HG03095 (cell line): Measurements from ENCODE around the gene NPEPL1.
"Not testable (repeated sequence)": the region's sequence is repeated elsewhere in the genome, so short reads cannot be mapped to it uniquely, and the experiment has no call there.

Source experiments
- ATAC-seq: cut with Tn5 transposase; IDR thresholded peaks from one replicate; pipeline ENCODE4 v1.9.1; 2021; ENCODE audit warnings: moderate library complexity; ENCODE audit not compliant: unreplicated experiment

Gene NPEPL1

DNA sequence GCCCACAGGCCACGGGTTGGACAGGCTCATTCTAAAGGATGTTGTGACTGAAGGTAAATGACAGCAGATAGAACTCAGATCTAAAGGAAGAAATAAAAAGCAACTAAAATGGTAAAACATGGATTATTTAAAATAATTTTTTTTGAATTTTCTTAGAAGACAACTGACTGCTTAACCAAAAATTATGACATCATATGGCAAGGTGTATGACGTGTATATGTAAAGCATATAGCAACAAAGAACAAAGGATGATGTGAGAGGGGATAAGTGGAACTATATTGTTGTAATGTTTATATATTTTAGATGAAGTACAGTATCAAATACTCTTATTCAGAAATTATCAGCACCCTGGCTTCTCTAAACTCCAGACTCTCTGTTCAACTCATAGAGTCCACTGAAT, 38.6 kb downstream of the NPEPL1 start:
- ATAC-seq: no peak

DNA sequence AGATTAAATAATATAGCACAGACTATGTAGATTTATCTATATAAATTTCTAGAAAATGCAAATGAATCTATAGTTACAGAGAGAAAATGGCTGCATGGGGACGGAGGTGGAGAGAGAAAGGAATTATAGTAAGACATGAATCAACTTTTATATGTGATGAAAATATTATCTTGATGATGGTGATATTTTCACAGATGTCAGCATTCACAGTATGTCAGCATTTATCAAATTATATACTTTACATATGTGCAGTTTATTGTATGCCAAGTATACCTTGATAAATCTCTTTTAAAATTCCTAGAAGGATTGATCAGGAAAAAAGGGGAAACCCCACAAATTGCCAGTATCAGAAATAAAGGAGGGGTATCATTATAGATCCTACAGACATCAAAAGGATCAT, 44.6 kb downstream of the NPEPL1 start:
- no peak for ATAC-seq

DNA sequence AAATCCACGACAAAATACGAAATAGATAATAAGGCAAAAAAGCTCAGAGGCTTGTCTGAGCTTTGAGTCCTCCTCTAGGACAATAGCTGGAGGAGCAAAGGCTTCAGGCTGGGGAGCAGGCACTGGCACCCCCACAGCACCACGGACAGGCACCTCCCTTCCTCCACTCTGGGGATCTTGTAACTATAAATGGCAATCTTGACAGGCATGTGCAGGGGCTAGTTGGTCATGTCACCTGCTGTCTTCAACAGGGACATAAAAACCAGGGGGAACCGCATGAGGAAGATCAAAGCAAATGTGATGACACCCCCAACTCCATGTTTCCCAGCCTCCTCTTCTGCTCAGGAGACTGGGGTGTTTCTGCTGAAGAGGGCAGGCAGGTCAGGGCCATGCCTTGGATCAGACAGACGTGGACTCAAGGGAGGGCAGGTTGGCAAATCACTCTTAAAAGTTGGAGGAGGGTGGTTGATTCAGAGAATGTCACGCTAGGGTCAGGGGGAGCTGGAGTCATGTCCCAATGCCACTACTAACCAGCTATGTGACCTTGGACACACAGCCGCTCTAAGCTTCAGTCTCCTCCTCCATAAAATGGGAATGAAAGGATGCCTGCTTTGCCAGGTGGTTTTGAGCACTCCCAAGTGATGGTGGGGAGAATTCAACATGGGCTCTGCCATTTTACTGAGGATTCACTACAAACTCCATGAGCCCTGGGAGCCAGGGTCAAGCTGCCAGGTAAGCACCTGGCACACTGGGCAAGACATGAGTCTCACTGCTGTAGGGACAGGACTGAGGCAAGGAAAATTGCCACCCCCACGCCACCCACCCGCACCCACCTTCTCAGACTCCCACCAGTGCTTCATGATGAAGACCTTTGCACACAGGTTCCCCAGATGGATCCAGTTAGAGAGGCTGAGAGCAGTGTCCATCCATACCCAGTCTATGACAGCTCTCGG, 48.0 kb downstream of the NPEPL1 start:
- no peak for ATAC-seq

DNA sequence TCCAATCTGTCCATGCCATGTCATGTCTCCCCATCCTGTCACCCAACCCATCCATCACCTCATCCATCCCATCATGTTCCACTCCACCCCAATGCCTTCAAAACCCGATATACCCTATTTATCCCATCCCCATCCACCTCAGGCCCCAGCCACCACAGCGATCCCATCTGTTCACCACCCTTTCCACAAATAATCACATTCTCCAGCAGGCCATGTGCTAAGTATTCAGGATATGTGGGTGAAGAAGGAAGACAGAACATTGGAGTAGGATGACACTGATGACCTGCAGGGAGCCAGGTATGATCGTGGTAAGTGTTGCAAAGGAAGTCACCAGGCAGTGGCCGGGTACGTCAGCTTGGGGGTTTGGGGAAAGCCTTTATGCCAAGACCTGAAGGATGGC, 48.8 kb downstream of the NPEPL1 start:
- ATAC-seq: no peak

DNA sequence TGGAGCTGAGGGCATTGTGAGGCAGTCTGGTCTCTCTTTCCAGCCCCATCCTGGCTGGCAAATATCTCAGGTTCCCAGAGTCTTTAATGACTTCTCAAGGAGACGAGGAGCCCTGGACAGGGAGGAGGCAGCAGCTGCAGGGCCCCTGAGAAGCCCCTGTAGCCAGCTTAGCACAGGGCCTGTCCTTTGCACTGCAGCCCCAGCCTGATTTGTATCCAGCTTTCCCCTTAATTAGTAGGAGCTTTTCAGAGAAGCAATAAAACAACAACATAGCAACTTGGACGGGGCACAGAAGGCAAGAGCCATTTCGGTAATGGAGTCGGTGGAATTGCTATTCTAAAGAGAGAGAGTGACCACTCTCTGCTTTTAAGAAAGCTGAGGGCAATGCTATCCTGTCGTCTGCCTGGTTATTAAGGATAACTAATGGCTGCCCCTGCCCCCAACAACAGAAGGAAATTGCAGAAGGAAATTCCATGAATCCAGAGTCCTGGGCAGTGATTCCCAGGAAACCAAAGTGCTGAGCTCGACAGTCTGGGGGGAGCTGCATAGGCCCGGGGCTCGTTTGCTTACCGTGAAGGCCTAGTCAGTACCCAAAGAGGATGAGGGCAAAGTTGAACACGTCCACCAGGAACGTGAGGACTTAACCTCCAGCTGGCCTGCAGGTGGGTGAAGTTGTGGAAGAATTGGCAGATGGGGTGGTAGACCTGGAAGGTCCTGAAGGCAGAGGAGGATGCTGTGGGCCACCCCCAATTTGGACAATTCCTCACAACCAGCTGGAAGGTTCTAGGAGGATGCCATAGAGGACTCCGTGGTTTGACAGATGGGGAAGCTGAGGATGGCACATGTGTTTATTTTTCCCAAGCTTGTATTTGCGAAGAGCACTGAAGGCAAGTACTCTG, 50.3 kb downstream of the NPEPL1 start:
- no peak for ATAC-seq

DNA sequence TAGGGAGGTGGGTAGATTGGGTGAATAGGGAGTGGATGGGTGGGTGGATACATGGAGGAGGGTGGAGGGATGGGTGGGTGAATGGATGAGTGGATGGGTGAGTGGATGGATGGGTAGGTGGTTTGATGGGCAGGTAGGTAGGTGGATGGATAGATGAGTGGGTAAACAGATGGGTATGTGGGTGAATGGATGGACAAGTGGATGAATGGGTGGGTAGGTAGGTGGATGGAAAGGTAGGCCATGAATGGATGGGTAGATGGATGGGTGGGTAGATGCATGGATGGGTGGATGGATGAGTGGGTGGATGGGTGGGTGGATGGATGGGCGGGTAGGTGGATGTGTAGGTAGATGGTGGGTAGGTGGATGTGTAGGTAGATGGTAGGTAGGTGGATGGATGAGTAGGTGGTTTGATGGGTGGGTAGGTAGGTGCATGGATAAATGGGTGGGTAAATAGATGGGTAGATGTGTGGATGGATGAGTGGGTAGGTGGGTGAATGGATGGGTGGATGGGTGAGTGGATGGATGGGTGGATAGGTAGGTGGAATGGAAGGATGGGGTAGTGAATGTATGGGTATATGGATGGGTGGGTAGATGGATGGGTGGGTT, 51.4 kb downstream of the NPEPL1 start:
- ATAC-seq: no peak

DNA sequence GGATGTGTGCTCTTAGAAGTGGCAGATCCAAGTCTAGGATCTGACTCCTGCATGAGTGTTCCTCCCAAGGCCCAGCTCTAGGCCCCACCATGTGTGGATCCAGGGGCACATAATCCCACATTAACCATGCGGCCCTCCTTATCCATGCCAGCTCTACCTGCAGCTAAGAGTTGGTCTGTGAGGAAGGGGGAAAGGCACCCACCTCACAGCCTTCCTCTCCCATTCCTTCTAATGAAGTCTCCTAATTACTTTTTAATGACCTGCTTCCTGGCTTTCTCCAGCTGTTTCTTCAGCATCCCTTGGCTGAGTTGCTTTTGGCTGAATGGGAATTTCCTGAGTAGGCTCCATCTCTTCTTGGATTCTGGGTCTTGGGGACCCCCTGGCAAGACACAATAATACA, 52.2 kb downstream of the NPEPL1 start:
- ATAC-seq: no peak

DNA sequence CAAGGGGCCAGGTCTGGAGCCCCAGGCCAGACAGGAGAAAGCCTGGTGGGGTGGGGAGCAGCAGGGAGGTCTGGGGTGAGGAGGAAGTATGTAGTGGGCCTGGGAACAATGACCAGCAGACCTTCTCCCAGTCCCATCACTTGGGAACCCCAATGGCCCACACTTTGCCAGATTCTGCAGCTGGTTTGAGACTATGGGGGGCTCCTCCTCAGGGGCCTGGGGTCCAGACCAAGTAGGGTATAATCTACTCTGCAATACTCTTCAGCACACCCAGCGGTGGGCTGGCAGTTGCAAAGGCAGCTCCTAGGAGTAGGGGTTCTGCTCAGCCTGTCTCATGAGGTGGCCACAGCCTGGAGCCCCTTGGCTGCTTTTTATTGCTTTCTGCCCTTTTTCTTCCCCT, 52.8 kb downstream of the NPEPL1 start:
- ATAC-seq: no peak

DNA sequence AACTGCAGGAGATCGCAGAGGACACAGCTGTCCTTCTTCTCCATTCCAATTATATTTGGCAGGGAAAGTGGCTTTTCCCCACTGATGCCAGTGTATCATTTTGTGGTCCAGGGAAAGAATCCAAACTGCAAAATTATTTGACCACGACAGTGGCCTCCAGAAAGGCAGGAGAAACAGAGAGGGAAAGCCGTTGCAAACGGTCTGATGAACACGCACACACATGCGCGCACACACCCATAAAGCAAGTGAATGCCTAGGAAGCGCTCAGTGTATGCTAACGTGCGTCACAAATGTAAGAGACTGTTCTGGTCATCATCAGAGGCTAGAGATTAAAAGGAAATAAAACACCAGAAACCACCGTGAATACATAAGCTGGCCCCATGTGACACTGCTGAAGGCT, 54.0 kb downstream of the NPEPL1 start:
- no peak for ATAC-seq

DNA sequence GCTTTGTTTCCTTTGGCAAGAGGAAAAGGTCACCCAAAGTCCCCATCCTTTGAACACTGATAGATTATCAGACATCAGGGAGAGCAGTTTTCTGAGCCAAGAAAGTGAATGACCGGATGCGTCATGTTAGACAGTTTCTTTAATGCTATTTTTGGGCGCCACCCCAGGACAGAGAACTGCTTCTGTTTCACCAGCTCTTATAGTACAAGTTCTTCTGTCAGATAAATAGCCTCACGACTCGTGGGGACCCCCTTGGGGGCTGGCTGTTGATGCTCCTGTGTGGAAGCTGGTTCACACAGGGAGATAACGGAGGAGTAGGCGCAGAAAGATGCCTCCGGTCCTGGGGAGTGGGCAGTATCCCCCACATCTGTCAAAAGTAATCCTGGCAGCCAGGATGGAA, 54.6 kb downstream of the NPEPL1 start:
- ATAC-seq: no peak

DNA sequence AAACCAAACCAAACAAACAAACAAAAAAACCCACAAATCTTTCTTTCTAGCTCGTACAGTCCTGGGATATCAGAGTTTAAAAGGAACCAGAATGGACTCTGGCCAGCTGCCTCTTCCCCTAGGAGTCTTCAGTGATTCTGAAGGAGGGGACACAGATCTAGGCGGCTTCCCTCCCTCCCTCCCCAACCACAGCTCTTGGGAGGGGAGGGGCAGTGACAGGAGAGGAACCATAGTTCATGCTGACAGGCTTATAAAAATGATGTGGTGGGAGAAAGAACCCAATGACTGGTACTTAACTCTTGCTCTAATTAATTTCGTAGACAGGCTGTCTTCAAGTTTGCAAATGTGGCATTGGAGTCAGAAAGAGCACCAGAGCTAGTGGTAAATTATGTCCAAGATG, 56.0 kb downstream of the NPEPL1 start:
- ATAC-seq: no peak

DNA sequence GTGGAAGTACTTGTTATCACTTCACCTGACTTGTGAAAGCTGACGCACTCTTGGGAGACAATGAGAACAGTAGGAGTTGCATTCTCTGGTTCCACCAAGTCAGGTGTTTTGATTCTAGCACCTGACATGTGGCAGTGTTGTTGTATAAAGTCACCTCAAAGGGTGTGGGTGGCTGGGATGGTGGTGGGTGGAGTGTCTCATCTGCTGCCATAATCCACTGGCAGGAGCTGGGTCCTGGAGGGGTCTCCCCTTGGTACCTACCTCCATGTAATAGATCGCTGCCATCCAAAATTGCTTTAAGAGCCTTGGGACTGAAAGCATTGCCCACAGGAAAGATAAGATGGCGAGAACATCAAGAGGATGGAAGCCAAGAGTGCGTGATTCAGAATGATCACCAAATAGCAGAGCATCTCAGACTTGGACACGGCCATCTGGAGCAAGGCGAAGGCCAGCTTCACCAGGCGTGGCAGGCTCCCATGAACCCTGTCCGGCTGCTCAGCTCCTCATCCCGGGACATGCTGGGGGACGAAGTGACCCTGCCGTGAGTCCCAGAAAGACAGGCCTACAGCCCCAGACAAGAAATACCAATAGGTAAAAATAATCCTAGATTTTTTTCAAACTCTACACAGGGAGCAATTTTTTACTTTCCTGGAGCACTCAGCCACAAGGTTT, 56.6 kb downstream of the NPEPL1 start:
- no peak for ATAC-seq

DNA sequence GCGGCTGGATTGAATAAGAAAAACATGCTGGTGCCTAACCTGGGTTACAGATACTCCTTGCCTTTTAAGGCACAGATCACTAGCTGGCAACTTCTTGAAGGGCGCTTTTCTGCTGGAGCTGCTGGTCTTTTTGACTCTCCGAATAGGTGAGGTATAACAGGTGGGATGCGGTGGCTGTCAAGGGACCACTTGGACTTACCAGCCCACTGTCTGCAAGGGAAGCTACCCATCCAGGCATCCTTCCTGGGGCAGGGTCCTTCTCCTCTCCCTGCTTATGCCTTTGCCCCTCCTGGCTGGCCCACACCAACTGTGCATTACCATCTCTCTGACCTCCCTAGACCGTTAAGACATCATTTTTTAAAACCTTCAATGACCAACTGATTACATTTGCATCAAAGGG, 57.4 kb downstream of the NPEPL1 start:
- no peak for ATAC-seq

DNA sequence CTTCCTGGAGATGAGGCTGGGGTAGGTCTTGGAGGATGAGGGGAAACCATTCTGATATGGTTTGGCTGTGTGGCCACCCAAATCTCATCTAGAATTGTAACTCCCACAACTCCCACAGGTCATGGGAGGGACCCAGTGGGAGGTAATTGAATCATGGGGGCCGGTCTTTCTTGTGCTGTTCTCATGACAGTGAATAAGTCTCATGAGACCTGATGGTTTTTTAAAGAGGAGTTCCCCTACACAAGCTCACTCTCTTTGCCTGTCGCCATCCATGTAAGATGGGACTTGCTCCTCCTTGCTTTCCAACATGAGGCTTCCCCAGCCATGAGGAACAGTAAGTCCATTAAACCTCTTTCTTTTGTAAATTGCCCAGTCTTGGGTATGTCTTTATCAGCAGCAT, 58.1 kb downstream of the NPEPL1 start:
- ATAC-seq: not testable (repeated sequence)

DNA sequence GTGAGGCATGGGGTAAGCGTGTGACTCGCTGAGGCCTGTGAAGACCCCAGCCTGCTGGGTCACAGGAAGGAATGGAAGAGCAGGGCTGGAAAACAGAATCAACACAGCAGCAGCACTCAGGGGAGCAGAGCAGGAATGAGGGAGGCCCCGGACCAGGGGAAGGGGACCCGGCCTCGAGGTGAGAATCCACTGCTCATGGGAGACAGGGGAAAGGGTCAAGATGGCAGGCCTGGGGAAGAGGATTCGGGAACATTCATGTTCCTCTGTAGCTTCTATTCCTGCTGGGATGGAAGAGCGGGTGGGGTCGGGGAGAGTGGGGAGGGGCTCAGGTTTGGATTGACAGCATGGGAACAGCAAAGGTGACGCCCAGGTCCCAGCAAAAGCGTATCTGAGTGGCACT, 59.4 kb downstream of the NPEPL1 start:
- ATAC-seq: no peak

DNA sequence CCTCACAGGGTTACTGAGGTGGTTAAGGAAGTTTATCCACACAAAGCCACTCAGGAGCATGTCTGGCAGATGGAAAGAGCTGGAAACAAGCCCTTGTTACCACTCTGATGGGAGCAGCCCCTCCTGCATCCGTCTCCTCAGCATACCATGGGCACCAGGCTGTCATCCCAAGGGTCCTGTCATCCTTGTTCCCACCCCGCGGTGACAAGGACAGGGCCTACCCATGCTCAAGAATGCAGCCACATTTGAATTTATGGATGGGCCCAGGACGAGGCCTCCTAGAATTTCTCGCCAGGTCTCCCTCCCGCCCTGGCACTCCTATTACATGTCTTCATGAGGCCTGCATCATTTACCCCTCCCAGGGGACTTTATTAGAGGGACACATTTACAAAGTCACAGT, 60.0 kb downstream of the NPEPL1 start:
- ATAC-seq: no peak

DNA sequence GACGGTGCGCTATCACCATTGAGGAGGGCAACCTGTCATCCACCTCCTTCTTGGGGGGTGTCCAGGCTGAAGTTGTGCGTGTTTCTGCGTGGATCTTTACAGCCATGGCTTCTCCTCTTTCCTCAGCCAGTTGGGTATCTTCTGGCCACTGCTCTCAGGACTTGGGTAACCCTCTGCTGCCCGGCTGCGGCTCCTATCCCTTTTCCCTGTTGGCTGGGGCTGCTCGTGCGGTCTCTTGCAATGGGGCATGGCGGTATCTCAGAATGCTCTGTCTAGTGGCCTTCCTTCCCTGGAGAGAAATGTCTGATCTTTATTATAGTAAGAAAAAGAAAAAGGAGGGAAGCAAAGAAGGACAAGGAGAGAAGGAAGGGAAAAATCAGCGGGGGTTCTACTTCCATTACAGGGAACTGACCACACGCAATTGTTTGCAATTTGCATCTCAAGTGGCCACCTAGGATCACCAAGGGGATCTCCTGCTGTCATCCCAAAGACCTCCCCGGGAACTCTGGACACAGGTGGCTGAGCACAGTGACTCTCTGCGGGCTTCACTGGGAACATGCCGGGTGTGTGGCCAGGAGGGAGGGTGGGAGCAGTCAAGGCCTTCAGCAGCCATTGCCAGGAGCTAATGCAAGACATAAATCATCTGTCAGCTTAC, 60.8 kb downstream of the NPEPL1 start:
- no peak for ATAC-seq

DNA sequence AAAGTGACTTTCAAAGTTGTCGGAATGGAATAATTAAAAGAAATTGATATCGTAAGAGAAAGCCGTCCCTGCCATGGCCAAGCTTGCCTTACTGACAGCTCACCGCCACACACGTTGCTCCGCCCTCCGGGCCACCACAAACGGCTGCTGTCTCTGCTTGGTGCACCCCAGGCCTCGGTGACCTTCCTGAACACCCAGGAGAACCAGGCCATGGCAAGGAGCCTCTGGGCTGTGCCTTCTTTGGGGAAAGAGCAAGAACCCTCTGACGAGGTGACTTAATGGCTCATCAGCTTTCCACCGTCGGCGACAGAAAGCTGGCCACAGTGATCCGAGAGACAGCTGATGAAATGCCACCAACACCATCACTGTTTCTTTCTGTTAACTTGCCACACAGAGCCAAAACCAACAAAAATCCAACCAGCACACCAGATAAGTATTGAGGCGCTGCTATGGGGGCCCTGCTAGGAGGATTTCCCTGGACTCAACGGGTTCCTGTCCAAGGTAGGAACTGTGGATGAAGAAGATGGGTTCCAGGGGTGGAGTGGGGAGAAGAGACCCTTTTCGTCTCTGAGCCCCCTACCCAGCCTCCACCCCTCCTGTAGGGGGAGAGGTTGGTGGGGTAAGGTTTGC, 61.4 kb downstream of the NPEPL1 start:
- ATAC-seq: no peak

DNA sequence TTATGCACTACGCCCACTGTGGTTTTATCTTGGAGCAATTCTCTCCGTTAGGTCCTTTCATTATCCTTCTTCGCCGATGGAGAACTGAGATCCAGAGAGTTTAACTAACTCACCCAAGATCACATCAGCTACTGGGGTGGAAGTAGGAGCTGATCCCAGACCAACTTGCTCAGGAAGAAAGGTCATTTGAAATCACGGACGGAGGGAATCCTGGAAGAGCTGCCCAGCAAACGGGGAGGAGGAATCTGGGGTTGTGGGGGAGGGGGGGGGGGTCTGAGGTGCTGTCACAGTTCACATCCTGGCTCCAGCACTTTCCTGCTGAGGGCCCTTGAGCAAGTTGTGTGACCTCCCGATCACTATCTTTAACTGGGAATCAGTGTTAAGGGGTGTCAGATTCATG, 62.0 kb downstream of the NPEPL1 start:
- no peak for ATAC-seq
